H9 (cell line): Measurements from ENCODE around the gene USP7. TPM values are rescaled to one million over a fixed set of nuclear protein-coding genes. Genes with fewer than 3 reads are reported as not detected.
A peak's percentile ranks its signal among the peaks of the same experiment; 100 is the strongest.

ENCODE experiments used
- DNase-seq: peaks from one replicate; pipeline ENCODE4 v3.0.0-alpha.2; 2017
- H2AFZ ChIP-seq: one replicate; pipeline ENCODE4 v1.6.1; 2013; ENCODE audit warnings: mild to moderate bottlenecking, low read length, control low read depth, moderate library complexity
- H2AK5ac ChIP-seq: 2 replicates; pipeline ENCODE4 v1.6.1; 2013; ENCODE audit warnings: low read length, control low read depth, mixed read lengths; ENCODE audit not compliant: insufficient read length
- H2BK120ac ChIP-seq: one replicate; pipeline ENCODE4 v1.6.1; 2013; ENCODE audit warnings: low read depth, mild to moderate bottlenecking, low read length, control low read depth, inconsistent platforms; ENCODE audit not compliant: poor library complexity, severe bottlenecking
- H2BK12ac ChIP-seq: 2 replicates; pipeline ENCODE4 v1.6.1; 2013; ENCODE audit warnings: low read length, control low read depth, mixed read lengths, low read depth; ENCODE audit not compliant: insufficient read length
- H2BK15ac ChIP-seq: 2 replicates; pipeline ENCODE4 v1.6.1; 2013; ENCODE audit warnings: low read depth, low read length, control low read depth
- H2BK20ac ChIP-seq: one replicate; pipeline ENCODE4 v1.6.1; 2013; ENCODE audit warnings: low read depth, mild to moderate bottlenecking, low read length, control low read depth, inconsistent platforms; ENCODE audit not compliant: poor library complexity, severe bottlenecking
- H2BK5ac ChIP-seq: 2 replicates; pipeline ENCODE4 v1.6.1; 2013; ENCODE audit warnings: low read length, control low read depth, mixed read lengths; ENCODE audit not compliant: insufficient read length
- H3K14ac ChIP-seq: 2 replicates; pipeline ENCODE4 v1.6.1; 2013; ENCODE audit warnings: low read length, control low read depth; ENCODE audit not compliant: insufficient read depth
- H3K18ac ChIP-seq: 2 replicates; pipeline ENCODE4 v1.6.1; 2013; ENCODE audit warnings: low read depth, mild to moderate bottlenecking, mixed read lengths, low read length, control low read depth; ENCODE audit not compliant: insufficient read length
- H3K23ac ChIP-seq: 2 replicates; pipeline ENCODE4 v1.6.1; 2013; ENCODE audit warnings: low read length, control low read depth, mixed read lengths, low read depth; ENCODE audit not compliant: insufficient read length
- H3K23me2 ChIP-seq: 2 replicates; pipeline ENCODE4 v1.6.1; 2013; ENCODE audit warnings: low read depth, mild to moderate bottlenecking, mixed read lengths, low read length, control low read depth; ENCODE audit not compliant: insufficient read length, poor library complexity, severe bottlenecking
- H3K27ac ChIP-seq: 2 replicates; pipeline ENCODE4 v1.5.1; 2013; ENCODE audit warnings: low read length, control low read depth, mixed read lengths, low read depth; ENCODE audit not compliant: insufficient read length
- H3K27me3 ChIP-seq: 2 replicates; pipeline ENCODE4 v1.6.1; 2013; ENCODE audit warnings: low read length, control low read depth, inconsistent platforms; ENCODE audit not compliant: insufficient read depth
- H3K4ac ChIP-seq: 2 replicates; pipeline ENCODE4 v1.6.1; 2013; ENCODE audit warnings: low read depth, mild to moderate bottlenecking, control low read depth, inconsistent platforms, low read length, moderate library complexity
- H3K4me1 ChIP-seq: 2 replicates; pipeline ENCODE4 v1.6.1; 2013; ENCODE audit warnings: low read length, control low read depth, inconsistent platforms; ENCODE audit not compliant: insufficient read depth
- H3K4me2 ChIP-seq: 2 replicates; pipeline ENCODE4 v1.6.1; 2013; ENCODE audit warnings: low read length, control low read depth, mixed read lengths; ENCODE audit not compliant: insufficient read length, insufficient read depth
- H3K56ac ChIP-seq: 2 replicates; pipeline ENCODE4 v1.6.1; 2013; ENCODE audit warnings: low read depth, mild to moderate bottlenecking, mixed read lengths, low read length, control low read depth; ENCODE audit not compliant: insufficient read length
- H3K79me1 ChIP-seq: 2 replicates; pipeline ENCODE4 v1.6.1; 2013; ENCODE audit warnings: low read depth, mild to moderate bottlenecking, moderate library complexity, low read length, control low read depth, inconsistent platforms; ENCODE audit not compliant: insufficient read depth, poor library complexity, severe bottlenecking
- H3K79me2 ChIP-seq: 2 replicates; pipeline ENCODE4 v1.6.1; 2013; ENCODE audit warnings: low read length, control low read depth, inconsistent platforms; ENCODE audit not compliant: insufficient read depth
- H3K9ac ChIP-seq: 2 replicates; pipeline ENCODE4 v1.6.1; 2013; ENCODE audit warnings: low read length, control low read depth, mixed read lengths; ENCODE audit not compliant: insufficient read length; ENCODE audit errors: extremely low read depth
- H3K9me3 ChIP-seq: one replicate; pipeline ENCODE4 v1.6.1; 2013; ENCODE audit warnings: low read depth, low read length, inconsistent platforms; ENCODE audit not compliant: control insufficient read depth
- H3T11ph ChIP-seq: one replicate; pipeline ENCODE4 v1.6.1; 2013; ENCODE audit warnings: mild to moderate bottlenecking, low read length, control low read depth, inconsistent platforms
- H4K20me1 ChIP-seq: one replicate; pipeline ENCODE4 v1.6.1; 2013; ENCODE audit not compliant: control insufficient read depth, insufficient read length, insufficient read depth
- H4K5ac ChIP-seq: 2 replicates; pipeline ENCODE4 v1.6.1; 2013; ENCODE audit warnings: low read depth, mild to moderate bottlenecking, mixed read lengths, low read length, control low read depth; ENCODE audit not compliant: insufficient read length
- H4K8ac ChIP-seq: replicated peaks from 2 replicates; pipeline ENCODE4 v1.6.1; 2013; ENCODE audit warnings: low read length, control low read depth, mixed read lengths, low read depth; ENCODE audit not compliant: insufficient read length
- H4K91ac ChIP-seq: 2 replicates; pipeline ENCODE4 v1.6.1; 2013; ENCODE audit warnings: low read depth, mild to moderate bottlenecking, moderate library complexity, mixed read lengths, low read length, control low read depth; ENCODE audit not compliant: insufficient read length
- H3K27ac Mint-ChIP-seq, 3 experiments: 2 replicates in 2 of 3; 3 replicates in 1 of 3; pipeline ENCODE4 v1.8.0; 2020 to 2021; ENCODE audit warnings: mixed read lengths in 3 of 3, mild to moderate bottlenecking in 1 of 3, moderate library complexity in 1 of 3
- H3K27me3 Mint-ChIP-seq: 2 replicates; pipeline ENCODE4 v1.8.0; 2021; ENCODE audit warnings: low read depth, mild to moderate bottlenecking, moderate library complexity, mixed read lengths
- H3K36me3 Mint-ChIP-seq, 3 experiments: 2 replicates in 2 of 3; 3 replicates in 1 of 3; pipeline ENCODE4 v1.8.0; 2020 to 2021; ENCODE audit warnings: low read depth in 3 of 3, mixed read lengths in 3 of 3; ENCODE audit not compliant: insufficient read depth in 1 of 3
- H3K4me1 Mint-ChIP-seq, 2 experiments: 2 replicates each; pipeline ENCODE4 v1.8.0; 2020; ENCODE audit warnings: mixed read lengths in 2 of 2
- H3K4me3 Mint-ChIP-seq, 2 experiments: 2 replicates in 1 of 2; 3 replicates in 1 of 2; pipeline ENCODE4 v1.8.0; 2020 to 2021; ENCODE audit warnings: mild to moderate bottlenecking in 2 of 2, mixed read lengths in 2 of 2, moderate library complexity in 1 of 2
- H3K9me3 Mint-ChIP-seq, 2 experiments: 2 replicates in 1 of 2; 3 replicates in 1 of 2; pipeline ENCODE4 v1.8.0; 2020; ENCODE audit warnings: mild to moderate bottlenecking in 2 of 2, mixed read lengths in 2 of 2, moderate library complexity in 1 of 2
- CTCF ChIP-seq: fragments of 200-600 bp; sonication (generic); conservative IDR thresholded peaks from 3 replicates; pipeline ENCODE4 v1.8.0; 2021; ENCODE audit warnings: antibody characterized with exemption, mild to moderate bottlenecking
- WGBS: extraction: QIAGEN DNeasy Blood & Tissue Kit; methylation state at CpG from one replicate; pipeline ENCODE4 v1.1.7; 2013; ENCODE audit warnings: missing lambda C conversion rate, low lambda C conversion rate, mixed read lengths; ENCODE audit not compliant: insufficient read length; ENCODE audit errors: extremely low coverage; 5-methylcytosine and 5-hydroxymethylcytosine counted together
- total RNA-seq: library from RNA; stranded (reverse); gene quantifications from 2 replicates; pipeline ENCODE4 v1.2.1, GENCODE V29; 2021

Gene USP7
- total RNA-seq, 1 experiment from 2014 or later: 192 TPM

GRCh38 chr16:8904018-8904430 is 59.7 kb downstream of the USP7 start:
- Mint-ChIP-seq H3K36me3 (peaks cover 76 to 96% (median 88%) of the 10 kb centered on the region in 3 experiments), H3K9me3 (no peaks in the 10 kb centered on the region), H3K27ac (peak overlapping the region in 1 of 3 experiments; percentile 74; a peak in 1 of 7 replicates), H3K4me3 (no peak overlapping the region), H3K4me1 (peaks cover 2 to 9% of the 10 kb centered on the region in 2 experiments), H3K27me3 (no peaks in the 10 kb centered on the region)
- Histone ChIP-seq H4K5ac (no peak overlapping the region), H3K27me3 (no peaks in the 10 kb centered on the region), H3K79me2 (no peaks in the 10 kb centered on the region), H2BK12ac (no peak overlapping the region), H2BK15ac (no peak overlapping the region), H3K18ac (no peak overlapping the region), H3K4ac (no peak overlapping the region), H3K9ac (no peak overlapping the region), H3K23me2 (no peaks in the 10 kb centered on the region), H3K56ac (no peak overlapping the region), H2AFZ (no peak overlapping the region), H2AK5ac (no peak overlapping the region), H3K27ac (no peak overlapping the region), H3K79me1 (no peaks in the 10 kb centered on the region), H3K4me1 (no peaks in the 10 kb centered on the region), H2BK5ac (no peak overlapping the region), H3T11ph (no peak overlapping the region), H4K20me1 (no peaks in the 10 kb centered on the region), H3K23ac (no peak overlapping the region), H3K4me2 (no peak overlapping the region), H3K14ac (no peak overlapping the region), H2BK120ac (no peak overlapping the region), H2BK20ac (no peak overlapping the region), H3K9me3 (no peaks in the 10 kb centered on the region), H4K8ac (no peak overlapping the region), H4K91ac (no peak overlapping the region)
- no CpG with 5 or more reads among the region's 8 CpGs for WGBS
- no peak for DNase-seq
- no peak for TF ChIP-seq CTCF
